Right lobe of liver (tissue), 4 donors: Measurements from ENCODE around the gene LLGL1.

Source experiments
- POLR2A ChIP-seq: fragments of 450-650 bp; IDR thresholded peaks from one replicate; pipeline ENCODE4 v1.6.1; 2017; ENCODE audit warnings: antibody characterized with exemption, mild to moderate bottlenecking
- TF ChIP-seq, protein P1 (sequence below), 4 donors: fragments of 200-600 bp in 3 of 4; fragments of 450-650 bp in 1 of 4; IDR thresholded peaks; one replicate each; pipeline versions ENCODE4 v1.5.1 to v1.8.0; 2016 to 2022; ENCODE audit warnings: antibody characterized with exemption in 4 of 4, mild to moderate bottlenecking in 2 of 4
- donor health status: DM: no; HTN: no; CAD: no.
- donor health status: DM: no; HTN: no; CAD: no.
- donor health status: DM: no; HTN: yes; CAD: no.

DNA sequence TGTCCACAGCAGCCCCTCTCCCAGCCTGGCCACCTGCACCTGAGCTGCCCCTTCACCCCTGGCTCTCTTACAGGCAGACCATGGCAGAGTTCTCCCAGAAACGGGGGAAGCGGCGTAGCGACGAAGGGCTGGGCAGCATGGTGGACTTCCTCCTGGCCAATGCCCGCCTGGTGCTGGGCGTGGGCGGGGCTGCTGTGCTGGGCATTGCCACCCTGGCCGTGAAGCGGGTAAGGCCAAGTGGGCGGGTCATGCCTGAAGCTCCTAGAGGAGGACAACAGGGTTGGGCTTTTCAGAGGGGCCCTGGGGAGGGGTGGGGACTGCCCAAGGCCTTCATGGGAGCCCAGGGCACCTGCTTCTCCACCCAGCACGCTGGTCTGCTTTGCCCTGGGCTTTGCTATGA is 37.2 kb downstream of the LLGL1 start:
- TF ChIP-seq, protein P1, sequence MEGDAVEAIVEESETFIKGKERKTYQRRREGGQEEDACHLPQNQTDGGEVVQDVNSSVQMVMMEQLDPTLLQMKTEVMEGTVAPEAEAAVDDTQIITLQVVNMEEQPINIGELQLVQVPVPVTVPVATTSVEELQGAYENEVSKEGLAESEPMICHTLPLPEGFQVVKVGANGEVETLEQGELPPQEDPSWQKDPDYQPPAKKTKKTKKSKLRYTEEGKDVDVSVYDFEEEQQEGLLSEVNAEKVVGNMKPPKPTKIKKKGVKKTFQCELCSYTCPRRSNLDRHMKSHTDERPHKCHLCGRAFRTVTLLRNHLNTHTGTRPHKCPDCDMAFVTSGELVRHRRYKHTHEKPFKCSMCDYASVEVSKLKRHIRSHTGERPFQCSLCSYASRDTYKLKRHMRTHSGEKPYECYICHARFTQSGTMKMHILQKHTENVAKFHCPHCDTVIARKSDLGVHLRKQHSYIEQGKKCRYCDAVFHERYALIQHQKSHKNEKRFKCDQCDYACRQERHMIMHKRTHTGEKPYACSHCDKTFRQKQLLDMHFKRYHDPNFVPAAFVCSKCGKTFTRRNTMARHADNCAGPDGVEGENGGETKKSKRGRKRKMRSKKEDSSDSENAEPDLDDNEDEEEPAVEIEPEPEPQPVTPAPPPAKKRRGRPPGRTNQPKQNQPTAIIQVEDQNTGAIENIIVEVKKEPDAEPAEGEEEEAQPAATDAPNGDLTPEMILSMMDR (IDR thresholded peaks at IDR 0.05), result no peak
- TF ChIP-seq POLR2A, result no peak
